Femur (tissue), 1 donor: ENCODE measurements around the gene TLE1.

Source experiments
- DNase-seq: peaks from one replicate; pipeline ENCODE4 v3.0.0-alpha.2; 2017

TLE1 gene

GRCh38 chr9:81686614-81687520 is 2.5 kb downstream of the TLE1 start:
- peak; percentile 87 for DNase-seq

- no peak for DNase-seq
These were observed 3.4 kb downstream of the TLE1 start for GRCh38 chr9:81685763-81686613.

DNA sequence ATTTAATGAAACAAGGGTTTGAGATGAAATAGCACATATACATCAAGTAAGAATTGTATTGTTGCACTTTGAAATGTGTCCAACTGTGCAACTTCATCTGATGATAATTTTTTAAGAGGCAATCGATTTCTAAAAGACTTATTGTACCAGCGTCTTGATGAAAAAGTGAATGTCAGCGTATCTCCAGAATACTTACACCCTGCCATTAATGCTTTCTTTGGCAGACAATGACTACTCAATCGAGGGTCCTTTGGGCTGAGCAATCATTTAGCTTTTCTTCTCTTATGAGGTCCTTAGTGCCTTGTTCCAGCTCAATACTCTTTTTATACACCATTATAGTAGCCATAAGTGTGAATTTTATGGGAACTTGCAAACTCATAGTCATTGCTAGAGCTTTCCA is 4.7 kb downstream of the TLE1 start:
- no peak for DNase-seq

DNA sequence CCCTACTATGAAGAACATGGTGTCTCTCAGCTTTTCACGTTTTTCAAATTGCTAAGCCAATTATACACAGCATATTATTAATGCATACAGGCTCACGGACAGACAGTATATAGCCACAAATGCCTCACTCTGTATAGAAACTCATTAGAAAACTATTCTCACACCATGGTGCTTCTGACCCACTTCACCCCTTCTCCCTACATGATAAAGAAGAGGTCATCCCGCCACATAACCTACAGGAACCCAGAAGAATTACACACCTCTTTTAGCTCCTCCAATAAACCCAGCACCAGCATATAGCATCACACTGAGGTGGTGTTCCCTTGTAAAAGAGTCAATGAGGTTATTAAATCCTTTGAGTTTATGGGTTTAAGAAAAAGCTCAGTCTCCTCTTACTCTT is 5.6 kb downstream of the TLE1 start:
- DNase-seq: no peak

DNA sequence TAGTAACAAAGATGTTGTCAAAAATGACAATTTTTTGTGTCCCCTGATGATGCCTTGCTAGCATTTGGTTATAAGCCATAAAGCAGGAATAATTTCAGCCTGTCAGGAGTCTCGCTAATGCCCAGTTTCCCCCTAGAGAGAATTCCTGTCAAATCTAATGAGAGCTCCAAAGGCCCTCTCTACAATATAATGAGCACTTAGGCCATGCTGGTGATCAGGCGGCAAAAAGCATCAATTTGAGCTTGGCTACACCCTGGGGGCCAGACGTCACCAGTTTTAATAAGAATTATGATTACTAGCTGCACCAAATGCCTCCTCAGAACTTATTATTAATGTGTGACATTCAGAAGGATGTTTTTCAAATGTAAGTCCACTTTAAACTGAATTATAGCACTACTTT is 6.1 kb downstream of the TLE1 start:
- no peak for DNase-seq

- peak; percentile 44 for DNase-seq
These were observed 6.5 kb downstream of the TLE1 start for GRCh38 chr9:81682797-81683196.

DNA sequence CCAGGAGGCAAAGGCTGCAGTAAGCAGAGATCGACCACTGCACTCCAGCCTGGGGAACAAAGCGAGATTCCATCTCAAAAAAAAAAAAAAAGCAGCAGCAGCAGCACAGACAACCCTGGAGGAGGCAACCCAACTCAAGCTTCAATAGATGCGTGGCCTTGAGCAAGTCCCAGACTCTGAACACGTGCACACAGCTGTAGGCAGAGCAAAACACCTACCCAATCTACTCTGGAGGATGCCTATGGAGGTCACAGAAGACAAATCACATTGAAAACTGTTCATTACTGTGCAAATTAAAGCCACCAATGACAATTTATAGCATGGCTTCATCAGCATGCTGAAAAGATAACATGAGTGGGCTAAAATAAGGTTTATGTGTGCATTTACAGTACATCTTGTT is 7.2 kb downstream of the TLE1 start:
- no peak for DNase-seq

- no peak for DNase-seq
These were observed 8.8 kb downstream of the TLE1 start for GRCh38 chr9:81680506-81680905.

- no peak for DNase-seq
These were observed 9.3 kb downstream of the TLE1 start for GRCh38 chr9:81680006-81680405.

GRCh38 chr9:81678088-81678487 is 11.3 kb downstream of the TLE1 start:
- no peak for DNase-seq

- DNase-seq: no peak
These were observed 13.0 kb downstream of the TLE1 start for GRCh38 chr9:81676395-81676794.

GRCh38 chr9:81673310-81673709 is 16.0 kb downstream of the TLE1 start:
- no peak for DNase-seq

- peak; percentile 94 for DNase-seq
These were observed 17.5 kb downstream of the TLE1 start for GRCh38 chr9:81671880-81672280.

DNA sequence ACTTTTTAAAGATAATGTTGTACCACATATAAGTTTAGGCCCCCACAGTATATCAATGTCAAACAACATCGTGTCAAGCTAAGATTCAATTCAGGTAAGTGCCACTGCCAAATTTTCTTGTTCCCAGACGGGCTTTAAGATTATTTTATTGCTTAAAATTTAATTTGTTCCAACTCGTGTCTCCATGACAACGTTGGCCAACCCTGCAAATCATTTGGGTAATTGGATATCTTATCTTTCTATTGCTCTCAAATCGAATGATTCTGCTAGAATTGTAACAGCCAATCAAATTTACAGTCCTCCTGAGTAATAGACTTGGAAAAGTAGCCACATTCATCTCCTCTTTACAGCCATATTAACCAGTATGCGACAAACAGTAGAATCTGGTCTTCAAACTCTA is 19.5 kb downstream of the TLE1 start:
- DNase-seq: no peak

- DNase-seq: peak; percentile 50
These were observed 20.2 kb downstream of the TLE1 start for GRCh38 chr9:81669041-81669651.

GRCh38 chr9:81666123-81666522 is 23.2 kb downstream of the TLE1 start:
- no peak for DNase-seq

DNA sequence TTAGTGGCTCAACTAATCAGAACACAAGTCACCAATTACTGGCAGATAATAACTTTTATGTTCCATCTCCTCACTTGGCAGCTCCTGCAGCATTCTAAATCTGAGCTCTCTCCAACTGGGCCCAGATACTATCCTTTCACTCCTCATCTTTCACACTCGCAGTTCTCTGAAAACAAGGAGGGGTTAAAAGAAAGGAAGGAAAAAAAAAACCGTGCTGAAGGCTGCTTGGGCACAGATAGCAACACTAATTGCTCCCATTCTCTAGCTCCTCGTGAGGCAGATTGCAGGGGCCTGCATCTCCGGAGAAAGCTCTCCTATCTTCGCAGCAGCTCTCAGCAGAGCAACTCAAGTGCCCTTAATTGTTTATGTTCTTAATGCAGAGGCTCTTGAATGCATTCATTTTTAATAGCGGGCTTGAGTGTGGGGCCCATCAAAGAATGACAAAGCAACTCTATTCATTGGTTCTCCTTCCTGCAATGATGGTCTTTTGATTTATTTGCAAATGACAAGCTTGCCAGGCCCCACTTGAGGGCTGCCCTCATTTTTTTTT is 23.9 kb downstream of the TLE1 start:
- no peak for DNase-seq

- DNase-seq: no peak
These were observed 24.6 kb downstream of the TLE1 start for GRCh38 chr9:81664638-81665222.

DNA sequence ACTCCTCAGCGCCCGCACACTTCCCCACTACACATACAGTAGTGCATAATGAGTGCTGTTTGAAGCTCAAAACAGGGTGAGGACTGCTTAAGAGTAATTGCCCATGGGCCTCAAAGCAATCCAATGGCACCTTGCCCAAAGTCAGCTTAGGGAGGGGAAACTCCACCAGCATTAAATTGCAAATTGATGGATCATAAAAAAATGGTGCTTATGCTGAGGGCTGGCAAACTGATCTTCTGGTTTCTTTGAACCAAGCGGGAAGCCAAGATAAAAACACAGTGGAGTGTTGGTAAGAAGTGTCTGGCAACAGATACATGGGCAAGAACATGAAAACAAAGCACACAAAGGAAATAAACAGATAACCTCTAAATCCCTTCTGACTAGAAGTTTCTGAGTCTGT is 28.0 kb downstream of the TLE1 start:
- no peak for DNase-seq

- no peak for DNase-seq
These were observed 32.4 kb downstream of the TLE1 start for GRCh38 chr9:81656871-81657337.

- no peak for DNase-seq
These were observed 33.3 kb downstream of the TLE1 start for GRCh38 chr9:81656004-81656403.

- no peak for DNase-seq
These were observed 36.1 kb downstream of the TLE1 start for GRCh38 chr9:81653240-81653639.
